Right lung (tissue), 5 donors: ENCODE data around the gene ANKEF1. TPM values are rescaled to one million over a fixed set of nuclear protein-coding genes. Genes with fewer than 3 reads are reported as not detected.
"Not testable (repeated sequence)": the region's sequence is repeated elsewhere in the genome, so short reads cannot be mapped to it uniquely, and the experiment has no call there.

Experiments used
- DNase-seq, 2 donors: peaks; one replicate each; pipeline ENCODE4 v3.0.0-alpha.2; 2013
- polyA plus RNA-seq, 5 donors: library from polyadenylated mRNA; unstranded; fragments of 120-200 nt; gene quantifications; one replicate each; pipeline versions ENCODE4 v1.2.1 to v1.2.3, GENCODE V29; 2013; ENCODE audit warnings: inconsistent platforms in 1 of 5, low replicate concordance in 1 of 5; ENCODE audit not compliant: insufficient read length in 5 of 5, insufficient read depth in 1 of 5

ANKEF1 gene
- polyA plus RNA-seq, 5 donors = 5.3 to 8.3 (median 6.3) TPM

- DNase-seq = not testable (repeated sequence)
These were observed 3.2 kb upstream of the ANKEF1 start for GRCh38 chr20:10031451-10032215.

DNA sequence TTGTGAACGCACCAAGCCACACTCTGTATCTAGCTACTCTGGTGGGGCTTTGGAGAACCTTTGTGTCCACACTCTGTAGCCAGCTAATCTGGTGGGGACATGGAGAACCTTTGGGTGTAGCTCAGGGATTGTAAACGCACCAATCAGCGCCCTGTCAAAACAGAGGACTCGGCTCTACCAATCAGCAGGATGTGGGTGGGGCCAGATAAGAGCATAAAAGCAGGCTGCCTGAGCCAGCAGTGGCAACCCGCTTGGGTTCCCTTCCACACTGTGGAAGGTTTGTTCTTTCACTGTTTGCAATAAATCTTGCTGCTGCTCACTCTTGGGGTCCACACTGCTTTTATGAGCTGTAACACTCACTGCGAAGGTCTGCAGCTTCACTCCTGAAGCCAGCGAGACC, 2.5 kb upstream of the ANKEF1 start:
- not testable (repeated sequence) for DNase-seq

DNA sequence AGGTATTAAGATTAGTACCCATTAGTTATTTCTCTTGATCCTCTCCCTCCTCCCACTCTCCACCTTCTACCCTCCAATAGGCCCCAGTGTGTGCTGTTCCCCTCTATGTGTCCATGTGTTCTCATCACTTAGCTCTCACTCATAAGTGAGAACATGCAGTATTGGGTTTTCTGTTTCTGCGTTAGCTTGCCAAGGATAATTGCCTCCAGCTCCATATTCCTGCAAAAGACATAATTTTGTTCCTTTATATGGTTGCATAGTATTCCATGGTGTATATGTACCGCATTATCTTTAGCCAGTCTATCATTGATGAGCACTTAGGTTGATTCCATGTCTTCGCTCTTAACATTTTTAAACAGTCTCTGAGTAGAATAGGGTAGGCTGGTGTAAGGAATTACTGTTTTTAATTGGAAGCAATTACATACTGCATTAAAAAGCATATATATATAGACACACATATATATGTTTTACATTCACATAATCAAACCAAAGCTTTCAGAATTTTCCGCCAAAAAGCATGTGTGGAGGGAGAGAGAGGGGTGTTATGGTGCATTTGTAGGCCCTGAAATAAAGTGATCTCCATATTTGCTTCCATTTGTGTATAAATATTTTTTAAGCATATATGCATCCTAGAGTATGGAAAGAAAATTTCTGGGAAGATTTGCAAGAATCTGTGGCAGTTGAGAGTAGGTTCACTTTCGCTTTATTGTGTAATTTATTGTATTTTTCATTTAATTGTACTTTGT, 709 bp upstream of the ANKEF1 start:
- DNase-seq = no peak

- not testable (repeated sequence) for DNase-seq
These were observed 1.5 kb downstream of the ANKEF1 start for GRCh38 chr20:10036321-10036720.

DNA sequence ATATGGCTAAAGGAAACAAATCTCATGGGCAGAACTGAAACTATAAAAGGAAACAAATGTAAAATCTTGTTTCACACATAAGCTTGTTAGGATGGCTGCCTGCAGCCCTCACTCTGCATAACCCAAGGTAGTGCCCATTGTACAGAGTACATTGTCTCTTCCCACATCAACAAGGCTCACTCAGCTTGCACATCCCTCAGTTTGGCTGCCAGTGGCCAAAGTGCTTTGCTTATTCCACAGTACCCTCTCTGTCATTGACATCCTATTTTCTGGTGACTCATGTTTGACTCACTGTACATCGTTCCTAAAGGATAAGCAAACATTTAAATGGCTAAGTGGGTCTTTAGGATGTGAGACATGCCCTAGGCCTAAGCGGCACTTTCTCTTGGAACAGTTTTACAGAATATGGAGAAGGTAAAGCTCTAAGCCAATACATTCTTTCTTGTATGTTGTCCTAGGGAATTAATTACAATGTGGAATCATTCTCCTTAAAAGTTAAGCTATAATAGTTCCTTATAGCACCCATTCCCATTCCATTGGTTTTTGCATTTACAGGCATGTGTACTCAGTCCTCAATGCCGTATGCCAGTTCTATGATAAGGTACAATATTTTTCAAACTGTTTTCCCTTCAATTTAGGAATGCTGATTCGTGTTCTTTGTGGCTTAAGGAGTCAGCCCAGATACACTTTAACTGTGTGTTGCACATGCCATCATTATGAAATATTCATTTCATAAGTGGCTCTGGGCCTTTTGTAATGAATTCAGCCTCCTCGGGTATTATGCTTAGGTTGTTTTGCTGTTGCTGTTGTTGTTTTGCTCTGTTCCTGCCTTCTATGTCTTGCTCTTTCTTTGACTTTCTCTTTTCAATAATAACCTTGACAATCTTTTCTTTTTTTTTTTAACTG, 5.5 kb downstream of the ANKEF1 start:
- no peak for DNase-seq

DNA sequence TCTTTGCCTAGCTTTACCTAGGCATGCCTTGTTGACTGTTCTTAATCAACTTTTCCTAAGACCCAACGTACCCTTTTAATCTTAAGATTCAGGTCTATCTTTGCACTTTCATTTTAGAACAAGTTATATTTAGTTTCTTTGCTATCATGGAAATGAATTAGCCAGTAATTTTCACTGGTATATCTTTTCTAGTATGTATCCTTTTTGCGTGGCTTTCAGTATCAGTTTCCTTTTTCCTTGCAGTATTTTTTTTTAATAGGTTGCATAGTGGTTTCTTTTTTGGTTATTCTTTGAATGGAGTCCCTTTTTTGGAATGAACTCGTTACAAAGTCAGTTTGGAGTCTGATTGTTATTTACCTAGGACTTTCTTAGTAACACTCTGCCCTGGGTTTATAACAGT, 7.3 kb downstream of the ANKEF1 start:
- DNase-seq = no peak

DNA sequence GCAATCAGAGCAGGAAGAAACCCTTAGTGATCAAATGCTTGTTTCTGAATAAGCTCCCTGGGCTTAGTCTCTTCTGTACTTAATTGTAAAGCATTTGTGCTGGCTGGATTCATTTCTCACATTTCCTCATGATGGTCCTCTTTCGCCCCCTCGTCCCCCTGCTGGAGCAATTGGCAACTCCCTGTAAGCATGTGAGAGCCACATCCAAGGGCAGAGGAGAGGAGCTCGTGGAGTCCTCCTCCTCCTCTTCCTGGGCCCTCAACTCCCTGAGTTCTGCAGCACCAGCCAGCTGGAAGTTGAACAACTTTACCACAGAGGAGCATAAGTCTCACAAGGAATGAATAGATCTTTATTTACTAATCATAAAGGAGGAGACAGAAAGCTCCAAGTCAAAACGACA, 12.6 kb downstream of the ANKEF1 start:
- DNase-seq = no peak

DNA sequence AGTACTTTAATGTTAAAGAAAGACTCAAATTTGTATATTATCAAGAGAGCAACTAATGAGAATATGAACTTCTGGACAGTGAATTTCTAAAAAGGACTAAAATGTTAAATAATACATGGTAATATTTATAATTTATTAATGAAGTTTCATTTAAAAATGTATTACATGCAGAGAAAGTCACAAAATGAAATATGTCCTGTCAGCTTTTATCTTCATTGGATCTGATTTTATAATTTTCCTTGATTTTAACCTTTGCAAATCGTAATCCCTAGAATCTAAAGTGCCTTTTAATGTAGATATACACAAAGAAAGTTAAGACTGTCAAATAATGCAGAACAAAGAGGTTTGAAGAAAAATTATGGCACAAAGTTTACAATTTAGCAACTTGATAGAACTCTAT, 16.4 kb downstream of the ANKEF1 start:
- no peak for DNase-seq

DNA sequence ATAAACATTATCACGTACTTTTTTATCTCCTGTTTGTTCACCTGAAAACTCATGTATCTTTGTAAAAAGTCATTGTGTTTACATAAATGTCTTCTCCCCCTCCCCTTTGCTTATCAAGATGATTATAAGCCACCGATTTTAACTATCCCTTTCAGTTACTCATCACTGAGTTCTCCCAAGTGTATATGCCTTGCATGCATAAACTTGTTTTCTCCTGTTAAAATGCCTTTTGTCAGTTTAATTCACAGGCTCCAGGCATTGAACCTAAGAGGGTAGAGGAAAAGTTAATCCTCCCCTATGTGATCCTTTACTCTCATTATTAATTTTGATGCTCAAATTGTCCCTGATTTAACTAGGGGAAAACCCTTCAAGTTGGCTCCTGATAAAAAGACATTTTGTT, 24.2 kb downstream of the ANKEF1 start:
- no peak for DNase-seq

DNA sequence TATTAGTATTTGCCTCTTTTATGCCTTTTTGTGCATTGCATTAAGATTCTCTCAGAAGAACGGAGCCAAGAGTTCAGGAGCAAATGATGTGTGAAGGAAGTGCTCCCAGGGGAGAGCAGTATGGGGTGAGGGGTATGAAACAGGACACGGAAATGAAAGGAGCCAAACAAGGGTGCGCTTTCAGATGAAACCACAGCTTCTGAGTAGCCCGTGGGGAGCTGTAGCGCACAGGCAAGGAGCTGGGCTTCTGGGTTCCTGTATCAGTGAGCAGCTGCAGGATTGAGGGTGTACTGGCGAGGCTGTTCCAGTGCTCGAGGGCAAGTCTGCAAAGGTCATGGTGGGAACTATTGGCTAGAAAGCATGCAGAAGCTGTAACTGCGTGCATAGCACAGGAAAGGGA, 25.4 kb downstream of the ANKEF1 start:
- DNase-seq = no peak

GRCh38 chr20:10061641-10062040, 26.9 kb downstream of the ANKEF1 start:
- DNase-seq = no peak

- DNase-seq = no peak
These were observed 28.7 kb downstream of the ANKEF1 start for GRCh38 chr20:10063482-10063881.

GRCh38 chr20:10064611-10065010, 29.8 kb downstream of the ANKEF1 start:
- no peak for DNase-seq

DNA sequence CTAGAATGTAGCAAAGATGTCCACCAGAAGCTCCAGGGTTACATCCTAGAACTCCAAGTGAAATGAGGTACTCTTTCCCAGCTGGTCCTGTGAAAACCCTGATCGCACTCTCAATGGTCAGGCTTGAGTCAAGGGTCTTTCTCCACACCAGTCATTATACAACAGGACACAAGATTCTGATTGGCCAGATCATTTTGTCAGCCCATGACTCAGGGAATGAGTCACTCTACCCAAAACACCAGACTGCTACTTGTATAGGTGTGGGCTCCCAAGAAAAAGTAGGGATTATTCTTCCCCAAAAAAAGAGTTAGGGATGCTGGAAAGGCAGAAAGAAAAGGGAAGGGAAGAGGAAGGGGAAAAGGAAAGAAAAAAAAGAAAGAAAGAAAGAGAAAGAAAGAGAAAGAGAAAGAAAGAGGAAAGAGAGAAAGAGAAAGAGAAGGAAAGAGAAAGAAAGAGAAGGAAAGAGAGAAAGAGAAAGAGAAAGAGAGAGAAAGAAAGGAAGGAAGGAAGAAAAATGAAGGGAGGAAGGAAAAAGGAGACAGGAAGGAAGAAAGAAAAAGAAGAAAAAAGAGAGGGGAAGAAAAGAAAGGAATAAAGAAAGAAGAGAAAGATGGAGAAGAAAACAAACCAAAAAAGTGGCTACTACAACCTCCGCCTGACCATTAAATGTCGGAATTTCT, 30.5 kb downstream of the ANKEF1 start:
- no peak for DNase-seq

DNA sequence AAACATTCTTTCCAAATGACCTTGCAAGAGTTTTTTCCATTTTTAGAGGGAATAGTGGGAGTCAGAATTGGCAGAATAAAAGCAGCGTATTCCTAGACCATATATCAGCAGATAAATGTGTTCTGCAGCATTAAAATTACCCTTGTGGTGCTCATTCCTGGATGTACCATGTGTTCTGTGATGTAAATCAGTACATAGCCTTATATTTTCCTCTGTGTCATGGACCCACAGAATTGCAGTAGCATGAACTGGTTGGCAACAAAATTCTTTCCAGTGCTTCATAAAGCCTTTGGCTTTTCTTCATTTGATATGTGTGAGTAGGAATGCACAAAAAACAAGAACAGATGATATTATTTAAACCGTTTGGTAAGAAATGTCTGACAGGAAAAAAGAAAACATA, 32.5 kb downstream of the ANKEF1 start:
- DNase-seq = no peak

DNA sequence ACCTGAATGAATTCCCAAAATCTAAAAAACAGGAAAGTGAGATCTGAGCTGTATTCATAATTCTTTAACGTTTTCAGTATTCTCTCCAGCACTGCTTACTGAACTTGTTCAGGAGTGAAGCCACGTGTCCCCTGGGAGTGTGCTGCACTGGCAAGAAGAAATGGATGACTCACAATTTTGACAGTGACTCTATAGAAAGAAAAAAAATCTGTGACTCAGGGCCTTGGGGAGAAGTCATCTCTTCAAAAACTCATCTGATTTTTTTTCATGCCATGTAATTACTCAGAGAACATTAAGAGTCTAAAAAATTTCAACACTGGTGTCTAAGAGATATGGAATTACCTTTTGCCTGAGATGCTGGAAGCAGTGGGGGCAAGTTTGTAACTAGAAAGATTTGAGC, 39.7 kb downstream of the ANKEF1 start:
- no peak for DNase-seq

- DNase-seq = no peak
These were observed 40.8 kb downstream of the ANKEF1 start for GRCh38 chr20:10075606-10076005.

DNA sequence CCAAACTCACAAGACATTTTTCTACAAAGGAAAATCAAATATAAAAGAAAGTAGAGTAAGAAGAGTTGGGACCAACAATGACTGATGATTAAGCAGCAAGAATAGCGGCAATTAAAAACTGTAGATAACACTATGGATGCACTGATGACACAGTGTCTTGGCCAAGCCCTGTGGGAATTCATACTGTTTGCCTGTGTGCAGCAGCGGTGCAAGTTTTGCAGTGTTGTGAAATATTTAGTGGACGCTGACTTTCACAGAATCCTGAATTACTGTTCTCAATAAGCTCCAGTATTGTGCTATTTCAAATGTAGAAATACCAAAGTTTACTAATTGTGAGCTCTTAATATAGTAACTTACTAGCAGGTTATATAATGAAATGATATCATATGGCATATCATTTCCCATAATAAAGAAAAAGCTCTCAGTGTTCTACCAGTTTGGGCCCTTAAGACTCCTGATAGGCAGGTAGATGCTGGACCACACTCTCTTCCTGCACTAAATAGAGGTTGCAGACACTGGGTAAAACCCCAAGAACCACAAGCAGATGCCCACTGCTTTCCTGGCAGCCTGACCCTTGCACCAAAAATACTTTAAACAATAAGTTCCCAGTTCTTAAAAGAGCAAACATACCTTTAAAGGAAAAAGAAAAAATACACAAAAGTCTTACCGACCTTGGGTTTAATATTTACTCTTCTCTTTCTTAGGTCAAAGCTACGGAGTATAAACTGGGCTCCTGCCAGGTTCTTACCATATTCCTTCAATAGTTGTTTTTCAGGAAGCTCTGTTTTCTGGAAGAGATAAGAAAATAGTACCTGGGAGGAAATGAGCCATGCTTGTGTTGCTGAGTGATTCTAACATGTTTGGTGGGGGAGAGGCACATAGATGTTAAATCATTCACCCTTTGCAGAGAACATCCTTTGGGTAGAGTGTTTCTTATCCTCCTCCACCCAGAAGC, 41.6 kb downstream of the ANKEF1 start:
- DNase-seq = no peak

DNA sequence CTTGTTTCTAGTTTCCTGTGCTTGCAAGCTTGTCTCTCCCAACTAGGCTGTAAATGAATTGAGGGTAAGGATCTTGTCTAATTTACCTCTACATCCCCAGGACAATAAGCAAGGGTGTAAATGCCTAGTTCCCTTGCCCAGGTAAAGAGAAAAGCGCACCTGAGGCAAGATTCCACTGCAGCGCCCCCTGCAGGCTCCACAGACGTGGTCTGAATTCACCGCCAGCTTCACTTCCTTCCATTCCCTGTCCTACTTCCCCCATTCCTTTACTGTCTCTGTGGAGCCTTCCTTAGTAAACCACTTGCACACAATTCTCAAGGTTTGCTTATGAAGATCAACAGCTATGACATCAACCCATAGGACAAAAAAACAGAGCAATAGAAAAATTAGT, 42.3 kb downstream of the ANKEF1 start:
- no peak for DNase-seq

DNA sequence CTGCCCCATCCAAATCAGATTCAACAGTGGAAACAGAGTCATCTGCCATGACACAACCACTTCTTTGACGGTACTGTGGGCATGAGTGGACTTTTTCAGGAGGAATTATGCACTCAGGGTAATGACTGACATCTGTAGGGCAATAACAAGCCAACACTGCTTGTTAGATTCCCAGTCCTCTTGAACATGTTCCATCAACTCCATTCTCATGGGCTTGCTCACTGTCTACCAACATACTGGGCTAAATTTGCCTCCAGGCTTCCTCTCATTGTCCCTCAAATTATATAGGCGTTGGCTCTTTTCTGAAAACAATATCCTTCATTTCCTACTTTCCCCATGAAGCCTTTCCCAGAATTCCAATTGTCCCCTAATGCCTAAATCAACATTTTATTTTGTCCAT, 43.1 kb downstream of the ANKEF1 start:
- DNase-seq = no peak

GRCh38 chr20:10078403-10078802, 43.6 kb downstream of the ANKEF1 start:
- no peak for DNase-seq
